HUDEP-2 (cell line): ENCODE data around the gene KRTAP10-12.

ENCODE experiments used
- DNase-seq, 76 experiments: peaks; one replicate each; lab custom pipeline; 2025; ENCODE audit not compliant: unreplicated experiment in 76 of 76; lab: John Stamatoyannopoulos, UW

The KRTAP10-12 gene

GRCh38 chr21:44730951-44731579, 34.1 kb downstream of the KRTAP10-12 start:
- DNase-seq = no peak

GRCh38 chr21:44732263-44732662, 35.3 kb downstream of the KRTAP10-12 start:
- DNase-seq = no peak

DNA sequence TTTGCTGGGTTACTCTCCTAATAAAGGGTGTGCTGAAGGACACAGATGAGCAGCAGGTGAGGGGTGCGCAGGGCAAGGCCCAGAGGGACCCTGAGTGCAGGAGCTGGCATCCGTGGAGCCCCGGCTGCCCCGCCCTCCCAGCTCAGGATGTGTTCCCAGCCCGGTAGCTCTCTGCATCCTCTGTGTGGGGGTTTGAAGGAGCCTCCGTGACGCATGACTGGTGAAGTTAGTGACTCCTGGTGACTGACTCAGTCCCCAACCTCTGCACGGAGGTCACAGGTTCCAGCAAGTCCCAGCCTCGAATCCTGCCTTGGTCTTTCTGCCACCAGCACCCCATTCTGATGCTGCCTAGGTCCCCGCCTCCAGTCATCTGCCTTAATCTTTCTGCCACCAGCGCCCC, 36.0 kb downstream of the KRTAP10-12 start:
- DNase-seq = no peak

GRCh38 chr21:44734026-44734745, 37.2 kb downstream of the KRTAP10-12 start:
- DNase-seq = no peak

DNA sequence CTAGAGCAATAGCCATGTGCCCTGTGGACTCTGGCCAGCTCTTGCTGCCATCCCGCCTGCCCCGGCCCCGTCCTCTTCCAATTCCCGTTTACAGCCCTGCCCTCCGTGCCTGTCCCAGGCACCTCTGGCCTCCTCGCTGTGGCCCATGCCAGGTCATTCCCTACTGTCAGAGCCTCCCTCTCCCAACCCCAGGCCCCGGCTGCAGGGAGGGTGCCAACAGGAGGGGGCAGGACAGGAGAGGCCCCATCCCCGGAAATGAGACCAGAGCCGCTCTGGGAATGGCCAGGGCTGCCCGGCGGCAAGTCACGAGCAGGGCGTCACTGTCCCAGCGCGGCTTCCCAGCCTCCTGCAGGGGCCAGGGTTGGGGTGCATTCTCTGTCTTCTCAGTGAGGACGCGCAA, 37.9 kb downstream of the KRTAP10-12 start:
- no peak for DNase-seq

DNA sequence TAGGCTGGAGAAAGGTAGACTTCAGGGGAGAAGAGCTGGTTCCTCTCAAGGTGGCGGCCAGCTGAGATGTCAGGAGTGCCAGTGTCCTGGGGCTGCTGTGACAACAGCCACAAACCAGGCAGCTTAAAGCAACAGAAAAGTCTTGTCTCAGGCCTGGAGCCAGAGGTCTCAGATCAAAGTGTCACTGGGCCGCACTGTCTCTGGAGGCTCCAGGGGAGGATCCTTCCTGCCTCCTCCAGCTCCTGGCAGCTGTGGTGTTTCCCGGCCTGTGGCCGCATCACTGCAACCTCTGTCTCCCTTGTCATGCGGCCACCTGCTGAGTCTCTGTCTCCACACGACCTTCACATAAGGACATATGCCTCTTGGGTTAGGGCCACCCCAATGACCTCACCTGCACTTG, 38.8 kb downstream of the KRTAP10-12 start:
- no peak for DNase-seq

- no peak for DNase-seq
These were observed 39.5 kb downstream of the KRTAP10-12 start for GRCh38 chr21:44736291-44737004.

DNA sequence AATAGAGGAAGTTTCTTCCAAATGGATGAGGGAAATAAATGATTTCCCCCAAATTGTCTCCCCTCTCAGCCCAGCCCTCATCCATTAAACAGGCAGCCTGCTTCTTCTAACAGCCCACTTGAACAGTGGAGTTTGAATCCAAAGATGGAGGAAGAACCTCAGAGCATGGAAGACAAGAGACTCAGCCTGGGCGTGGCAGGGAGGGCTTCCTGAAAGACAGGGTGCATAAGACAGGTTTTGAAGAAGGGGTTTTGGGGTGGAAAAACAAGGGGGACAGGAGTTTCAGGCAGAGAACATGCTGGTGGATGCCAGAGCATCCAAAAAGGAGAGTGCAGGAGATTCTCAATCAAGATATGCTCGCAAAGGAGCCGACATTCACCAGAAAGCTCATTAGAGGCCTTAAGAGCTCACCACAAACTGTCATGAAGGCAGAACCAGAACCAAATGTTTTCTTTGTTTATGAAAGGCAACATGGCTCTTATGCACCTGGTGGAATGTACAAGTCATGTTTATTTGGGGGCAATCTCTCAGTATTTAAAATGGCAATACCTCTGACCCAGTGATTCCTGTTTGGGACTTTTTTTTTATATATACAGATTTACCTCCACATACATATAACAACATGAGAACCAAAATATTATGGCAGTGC, 40.9 kb downstream of the KRTAP10-12 start:
- DNase-seq = peak in 3 of 76 experiments; percentile 14 to 30 (median 16)

- DNase-seq = no peak
These were observed 41.6 kb downstream of the KRTAP10-12 start for GRCh38 chr21:44738621-44739020.

- DNase-seq = no peak
These were observed 42.3 kb downstream of the KRTAP10-12 start for GRCh38 chr21:44739316-44739715.

DNA sequence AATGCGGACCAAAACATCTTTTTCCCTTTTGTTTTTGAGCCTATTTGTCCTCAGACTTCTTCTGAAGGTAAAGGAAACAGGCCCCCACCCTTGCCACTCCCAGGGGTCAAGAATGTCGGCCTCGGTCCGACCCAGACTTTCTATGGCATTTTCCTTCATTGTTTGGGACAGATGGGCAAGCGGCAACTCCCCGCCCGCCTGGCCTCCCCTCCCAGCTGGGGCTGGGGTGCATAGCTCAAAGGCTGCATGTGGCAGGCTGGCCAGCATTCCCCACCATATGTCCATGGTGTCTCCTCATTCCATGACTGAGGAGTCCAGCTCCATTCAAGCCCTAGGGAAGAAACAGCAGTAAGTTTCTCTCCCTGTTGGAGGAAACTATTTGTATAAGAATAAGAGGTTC, 43.8 kb downstream of the KRTAP10-12 start:
- no peak for DNase-seq

DNA sequence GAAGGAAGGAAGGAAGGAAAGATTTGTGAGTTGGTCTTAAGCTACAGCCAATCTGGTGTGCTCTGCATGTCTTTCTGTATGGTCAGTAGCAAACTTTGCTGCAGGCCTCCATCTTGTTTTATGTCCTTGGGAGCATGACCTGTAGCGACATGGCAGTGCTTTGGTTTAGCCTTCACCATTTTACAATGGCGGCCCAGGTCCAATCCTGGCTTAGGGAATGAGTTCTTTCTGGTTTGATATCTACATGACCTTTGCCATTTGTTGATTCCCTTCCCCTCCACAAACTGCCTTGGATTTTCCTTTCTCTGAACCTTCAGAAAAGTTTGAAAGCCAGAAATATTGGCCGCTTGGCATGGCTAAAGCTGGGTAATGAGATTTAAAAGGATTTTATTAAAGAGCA, 44.9 kb downstream of the KRTAP10-12 start:
- no peak for DNase-seq

DNA sequence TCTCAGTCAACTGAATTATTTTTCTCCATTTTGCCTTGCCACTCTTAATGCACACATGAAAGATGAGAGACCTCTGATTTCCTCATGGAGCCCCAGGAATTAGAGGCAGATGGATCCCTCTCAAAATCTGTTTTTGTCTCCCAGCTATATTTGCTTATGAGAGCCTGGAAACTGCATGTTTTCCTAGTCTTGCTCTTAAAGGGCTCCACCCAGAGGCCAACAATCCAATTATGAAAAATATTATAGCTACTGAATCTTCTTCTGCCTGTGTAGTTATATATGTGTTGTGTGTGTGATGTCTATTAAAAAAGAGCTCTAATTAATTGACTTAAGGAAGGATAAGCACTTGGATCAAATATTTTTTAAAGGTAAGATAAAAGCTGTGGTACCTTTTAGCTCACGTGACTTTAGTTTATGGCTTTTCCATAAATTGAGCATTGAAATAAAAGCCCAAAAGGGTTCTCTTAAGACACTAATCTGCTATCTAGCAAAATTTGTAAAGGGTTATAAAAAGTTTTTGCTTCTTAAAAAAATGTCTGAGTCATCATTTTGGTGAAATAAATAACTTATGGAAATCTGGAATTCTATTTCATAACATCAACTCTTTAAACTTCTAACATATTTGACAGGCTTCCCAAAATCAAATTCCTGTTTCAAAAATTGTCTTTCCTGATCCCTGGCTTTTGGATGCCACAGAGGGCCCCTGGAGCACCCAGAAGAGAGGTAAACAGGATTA, 45.6 kb downstream of the KRTAP10-12 start:
- DNase-seq = peak in 13 of 76 experiments; percentile 8 to 49 (median 24)
